GM21825 (cell line): Measurements from ENCODE around the gene SCARF2.
"Not testable (repeated sequence)": the region's sequence is repeated elsewhere in the genome, so short reads cannot be mapped to it uniquely, and the experiment has no call there.

Experiments
- ATAC-seq: cut with Tn5 transposase; IDR thresholded peaks from one replicate; pipeline ENCODE4 v1.9.1; 2021; ENCODE audit warnings: mild to moderate bottlenecking, moderate library complexity; ENCODE audit not compliant: unreplicated experiment

The SCARF2 gene, protein sequence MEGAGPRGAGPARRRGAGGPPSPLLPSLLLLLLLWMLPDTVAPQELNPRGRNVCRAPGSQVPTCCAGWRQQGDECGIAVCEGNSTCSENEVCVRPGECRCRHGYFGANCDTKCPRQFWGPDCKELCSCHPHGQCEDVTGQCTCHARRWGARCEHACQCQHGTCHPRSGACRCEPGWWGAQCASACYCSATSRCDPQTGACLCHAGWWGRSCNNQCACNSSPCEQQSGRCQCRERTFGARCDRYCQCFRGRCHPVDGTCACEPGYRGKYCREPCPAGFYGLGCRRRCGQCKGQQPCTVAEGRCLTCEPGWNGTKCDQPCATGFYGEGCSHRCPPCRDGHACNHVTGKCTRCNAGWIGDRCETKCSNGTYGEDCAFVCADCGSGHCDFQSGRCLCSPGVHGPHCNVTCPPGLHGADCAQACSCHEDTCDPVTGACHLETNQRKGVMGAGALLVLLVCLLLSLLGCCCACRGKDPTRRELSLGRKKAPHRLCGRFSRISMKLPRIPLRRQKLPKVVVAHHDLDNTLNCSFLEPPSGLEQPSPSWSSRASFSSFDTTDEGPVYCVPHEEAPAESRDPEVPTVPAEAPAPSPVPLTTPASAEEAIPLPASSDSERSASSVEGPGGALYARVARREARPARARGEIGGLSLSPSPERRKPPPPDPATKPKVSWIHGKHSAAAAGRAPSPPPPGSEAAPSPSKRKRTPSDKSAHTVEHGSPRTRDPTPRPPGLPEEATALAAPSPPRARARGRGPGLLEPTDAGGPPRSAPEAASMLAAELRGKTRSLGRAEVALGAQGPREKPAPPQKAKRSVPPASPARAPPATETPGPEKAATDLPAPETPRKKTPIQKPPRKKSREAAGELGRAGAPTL

DNA sequence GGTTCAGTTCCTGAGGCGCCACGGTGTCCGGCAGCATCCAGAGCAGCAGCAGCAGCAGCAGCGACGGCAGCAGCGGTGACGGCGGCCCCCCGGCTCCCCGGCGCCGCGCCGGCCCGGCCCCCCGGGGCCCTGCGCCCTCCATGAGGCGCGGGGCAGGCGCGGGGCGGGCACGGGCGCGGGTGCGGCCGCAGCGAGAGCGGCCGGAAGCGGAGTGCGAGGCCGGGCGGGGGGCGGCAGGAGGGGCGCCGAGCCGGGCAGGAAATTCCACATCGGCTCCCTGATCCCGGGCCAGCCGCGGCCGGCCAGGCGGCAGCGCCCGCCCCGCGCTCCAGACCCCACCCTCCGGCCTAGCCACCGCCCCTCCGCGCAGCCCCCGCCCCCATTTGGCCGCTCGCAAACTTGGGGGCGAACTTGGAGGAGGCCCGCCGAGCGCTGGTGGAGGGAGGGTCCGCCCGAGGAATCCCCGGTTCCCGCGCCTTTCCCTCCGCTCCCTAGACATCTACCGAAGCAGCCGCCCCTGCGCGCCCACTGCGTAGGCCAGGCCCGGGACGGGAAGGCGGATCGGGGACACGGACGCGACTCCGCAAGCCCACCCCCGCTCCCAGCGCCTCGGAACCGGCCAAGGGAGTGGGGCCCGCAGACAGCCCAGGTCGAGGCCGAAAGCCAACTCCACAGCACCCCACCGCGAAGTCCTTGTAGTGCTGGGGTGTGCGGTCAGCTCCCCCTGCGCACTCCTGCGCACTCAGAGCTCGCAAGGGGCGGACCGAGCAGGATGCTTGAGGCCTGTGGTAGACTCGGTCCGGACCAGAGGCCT lies at the start of gene SCARF2:
SCARF2 (minus strand) TSS at position 213 of the 814 bp plus-strand sequence; CDS start at position 142, 71 bp downstream.
- no peak for ATAC-seq

DNA sequence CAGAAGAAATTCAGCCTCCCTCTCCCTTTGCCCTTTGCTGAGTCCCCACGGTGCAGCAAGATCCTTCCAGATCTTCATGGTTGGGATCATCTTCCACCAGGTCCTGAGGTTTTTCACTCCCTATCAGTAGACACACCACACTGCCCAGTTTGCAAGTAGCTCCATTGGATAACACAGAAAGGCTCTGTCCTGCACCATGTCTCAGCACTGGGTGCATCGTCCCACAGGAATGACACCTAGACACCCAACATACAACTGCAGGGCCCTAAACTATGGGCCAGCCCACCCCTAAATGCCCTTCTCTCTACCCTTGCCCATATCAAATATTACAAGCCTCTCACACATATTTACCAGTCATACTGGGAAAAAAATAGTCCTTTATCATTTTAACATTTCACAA lies 48.6 kb upstream of the SCARF2 start:
- no peak for ATAC-seq

- no peak for ATAC-seq
These were observed 47.5 kb upstream of the SCARF2 start for GRCh38 chr22:20484948-20485683.

DNA sequence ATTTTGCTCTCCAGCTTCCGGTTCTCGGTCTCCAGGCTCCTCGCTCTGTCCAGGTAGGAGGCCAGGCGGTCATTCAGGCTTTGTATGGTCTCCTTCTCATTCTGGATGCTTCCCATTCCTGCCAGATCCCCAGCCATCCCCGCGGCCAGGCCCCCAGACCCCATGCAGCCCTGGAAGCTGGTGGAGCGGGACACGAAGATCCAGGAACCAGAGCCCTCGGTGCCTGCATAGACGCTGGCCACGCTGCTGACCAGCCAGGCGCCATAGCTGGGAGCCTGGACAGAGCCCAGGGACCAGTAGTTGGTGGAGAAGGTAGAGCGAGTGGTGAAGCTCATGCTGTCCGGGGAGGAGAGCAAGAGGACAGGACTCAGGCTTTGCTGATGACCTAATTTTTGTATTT lies 46.1 kb upstream of the SCARF2 start:
- ATAC-seq = no peak

GRCh38 chr22:20483143-20483506 lies 45.5 kb upstream of the SCARF2 start:
- not testable (repeated sequence) for ATAC-seq

DNA sequence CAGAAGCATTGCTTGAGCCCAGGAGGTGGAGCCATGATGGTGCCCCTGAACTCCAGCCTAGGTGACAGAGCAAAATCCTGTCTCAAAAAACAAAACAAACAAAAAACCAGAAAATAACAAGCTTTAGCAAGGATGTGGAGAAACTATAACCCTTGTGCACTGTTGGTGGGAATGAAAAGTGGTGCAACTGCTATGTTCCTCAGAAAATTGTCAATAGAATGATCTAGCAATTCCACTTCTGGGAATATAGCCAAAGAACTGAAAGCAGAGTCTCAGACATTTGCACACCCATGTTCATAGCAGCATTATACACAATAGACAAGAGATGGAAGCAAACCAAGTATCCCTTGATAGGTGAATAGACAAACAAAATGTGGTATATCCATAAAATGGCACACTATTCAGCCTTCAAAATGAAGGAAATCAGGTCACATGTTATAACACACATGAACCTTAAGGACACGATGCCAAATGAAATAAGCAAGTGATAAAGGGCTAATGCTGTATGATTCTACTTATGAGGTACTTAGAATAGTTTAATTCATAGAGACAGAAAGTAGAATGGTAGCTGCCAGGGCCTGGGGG lies 42.1 kb upstream of the SCARF2 start:
- no peak for ATAC-seq

DNA sequence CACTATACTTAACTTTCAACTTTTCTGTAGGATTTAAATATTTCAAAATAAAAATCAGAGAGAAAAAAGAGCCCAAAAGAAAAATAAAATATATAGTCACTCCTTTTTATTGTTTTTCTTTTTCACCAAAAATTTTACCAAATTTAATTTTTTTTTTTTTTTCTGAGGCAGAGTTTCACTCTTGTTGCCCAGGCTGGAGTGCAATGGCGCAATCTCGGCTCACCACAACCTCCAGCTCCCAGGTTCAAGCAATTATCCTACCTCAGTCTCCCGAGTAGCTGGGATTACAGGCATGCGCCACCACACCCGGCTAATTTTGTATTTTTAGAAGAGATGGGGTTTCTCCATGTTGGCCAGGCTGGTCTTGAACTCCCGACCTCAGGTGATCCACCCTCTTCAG lies 40.4 kb upstream of the SCARF2 start:
- ATAC-seq = not testable (repeated sequence)

GRCh38 chr22:20475569-20475968 lies 37.9 kb upstream of the SCARF2 start:
- not testable (repeated sequence) for ATAC-seq

GRCh38 chr22:20475115-20475436 lies 37.5 kb upstream of the SCARF2 start:
- ATAC-seq = no peak

GRCh38 chr22:20472629-20473442 lies 35.2 kb upstream of the SCARF2 start:
- ATAC-seq = no peak

DNA sequence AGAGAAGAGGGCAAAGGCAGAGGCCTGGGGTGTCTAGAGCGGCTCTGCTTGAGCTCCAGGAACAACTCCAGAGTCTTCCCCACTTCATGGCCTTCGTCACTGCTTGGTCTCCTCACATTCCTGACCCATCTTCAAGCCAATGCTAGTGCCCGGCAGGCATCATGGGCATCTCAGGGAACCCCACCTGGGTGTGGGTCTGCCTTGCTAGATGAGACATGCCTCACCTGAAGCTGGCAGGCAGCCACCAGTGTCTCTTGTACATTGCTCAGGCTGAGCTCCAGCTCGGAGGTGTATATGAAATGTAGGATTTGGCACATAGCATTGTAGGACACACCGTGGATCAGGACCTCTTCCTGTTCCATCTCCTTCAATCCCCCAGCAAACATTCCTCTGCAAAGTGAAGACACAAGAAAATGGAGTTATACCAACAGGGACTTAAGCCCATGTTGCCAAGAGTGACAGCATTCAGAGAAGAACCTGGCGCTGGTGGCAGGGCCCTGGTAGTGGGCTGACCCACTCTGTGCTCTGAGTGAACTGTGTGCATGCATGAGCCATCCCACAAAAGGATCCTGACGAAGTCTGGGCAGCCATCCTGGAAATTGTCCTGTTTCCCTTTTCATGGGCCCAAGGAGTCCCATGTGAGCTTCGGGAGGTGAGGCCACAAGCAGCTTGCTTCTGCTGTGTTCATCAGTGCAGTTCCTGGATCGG lies 33.7 kb upstream of the SCARF2 start:
- no peak for ATAC-seq

- ATAC-seq = not testable (repeated sequence)
These were observed 32.9 kb upstream of the SCARF2 start for GRCh38 chr22:20470525-20470924.

DNA sequence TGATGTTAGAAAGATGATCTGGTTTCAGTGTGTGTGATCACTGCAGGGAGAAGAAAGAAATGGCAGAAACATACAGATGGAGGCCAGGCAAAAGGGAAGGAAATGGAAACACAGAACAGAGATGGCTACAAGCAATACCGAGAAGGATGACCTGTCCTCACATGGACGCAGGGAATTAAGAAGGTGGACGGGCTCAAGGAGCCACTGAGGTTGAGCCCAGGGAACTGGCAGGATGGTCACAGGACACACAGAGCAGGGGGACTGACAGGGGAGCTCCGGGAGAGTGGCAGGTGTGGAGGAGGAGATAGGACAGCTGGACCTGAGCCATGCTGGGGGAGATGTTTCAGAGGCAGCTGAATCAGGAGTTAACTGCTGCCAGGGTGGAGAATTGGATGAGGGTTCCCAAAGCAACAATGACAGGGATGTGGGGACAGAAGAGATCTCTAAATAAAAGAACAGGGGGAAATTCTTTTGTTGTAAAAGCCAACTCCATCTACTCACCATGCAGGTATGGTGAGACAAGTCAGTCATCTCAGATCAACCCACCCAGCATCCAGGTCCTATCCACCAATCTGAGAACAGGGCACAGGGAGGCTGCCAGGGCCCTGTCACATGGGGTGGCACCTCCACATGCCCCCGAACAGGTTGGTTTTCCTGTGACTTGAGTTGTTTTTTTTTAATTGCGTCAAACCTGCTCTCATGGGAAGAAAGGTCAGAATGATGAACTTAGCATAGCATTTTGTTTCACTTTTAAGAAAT lies 31.7 kb upstream of the SCARF2 start:
- ATAC-seq = no peak

DNA sequence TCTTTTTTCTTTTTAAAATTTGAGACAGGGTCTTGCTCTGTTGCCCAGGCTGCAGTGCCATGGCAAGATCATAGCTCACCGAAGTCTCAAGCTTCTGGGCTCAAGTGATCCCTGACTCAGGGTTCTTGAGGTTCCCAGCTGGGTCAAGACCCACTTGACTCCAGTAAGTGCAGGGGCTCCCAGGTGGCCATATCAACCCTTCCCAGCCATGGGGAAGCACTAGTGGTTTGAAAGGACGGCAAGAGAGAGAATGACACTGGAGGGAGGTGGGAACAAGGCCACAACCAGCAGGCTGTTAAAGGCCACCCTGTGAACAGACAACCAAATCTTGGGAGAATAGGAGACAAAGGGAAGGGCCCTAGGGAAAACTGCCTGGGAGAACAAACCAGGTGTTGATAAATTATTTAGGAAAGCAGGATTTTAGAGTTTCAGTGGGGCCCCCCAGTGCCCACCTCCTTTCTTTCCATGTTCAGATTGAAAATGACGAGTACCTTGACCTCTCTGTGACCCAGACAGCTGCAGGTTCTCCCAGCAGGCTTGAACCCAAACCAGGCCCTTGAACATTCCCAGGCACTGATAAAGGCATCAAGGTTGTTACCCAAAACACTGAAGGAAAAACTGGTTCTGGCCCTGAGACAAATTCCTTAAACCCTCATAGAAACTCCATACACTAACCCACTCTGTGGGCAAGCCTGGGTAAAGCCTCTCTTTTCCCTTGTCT lies 29.2 kb upstream of the SCARF2 start:
- ATAC-seq = no peak

GRCh38 chr22:20465759-20466077 lies 28.1 kb upstream of the SCARF2 start:
- ATAC-seq = no peak

DNA sequence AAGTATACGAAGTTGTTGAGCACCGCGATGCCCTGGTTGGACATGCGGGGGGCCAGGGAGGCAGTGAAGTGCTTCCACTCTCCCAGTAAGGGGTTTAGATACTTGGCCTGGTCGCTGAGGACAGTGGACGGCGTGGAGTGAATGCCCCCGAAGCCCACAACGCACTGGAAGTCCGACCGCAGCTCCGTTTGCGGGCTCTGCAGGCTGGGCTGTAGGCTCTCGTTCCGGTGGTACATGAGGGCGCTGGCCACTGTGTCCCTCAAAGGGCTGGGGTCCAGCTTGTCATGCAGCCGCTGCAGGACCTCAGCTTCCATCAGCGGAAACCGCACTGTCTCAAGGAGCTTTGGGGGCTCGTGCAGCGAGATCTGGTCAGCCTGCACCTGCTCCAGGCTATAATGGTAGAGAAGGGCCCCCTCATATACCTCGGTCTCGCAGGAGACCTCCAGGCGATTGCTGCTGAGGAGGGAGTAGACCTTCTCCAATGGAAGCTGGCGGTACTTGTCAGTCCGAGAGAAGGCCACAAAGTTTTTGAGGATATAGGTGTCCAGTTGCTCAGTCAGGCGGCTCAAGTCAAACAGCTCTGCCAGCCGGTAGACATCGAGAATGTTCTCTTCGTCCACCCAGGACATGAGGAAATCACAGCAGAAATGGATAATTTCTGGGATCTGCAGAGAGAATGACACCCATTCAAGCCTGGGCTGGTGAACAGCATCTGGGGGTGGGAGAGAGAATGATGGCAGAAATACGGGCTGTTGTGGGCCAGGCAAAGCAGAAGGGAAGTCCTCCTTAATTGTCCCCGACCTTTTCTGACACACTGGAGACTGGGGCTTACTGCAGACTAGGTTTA lies 27.5 kb upstream of the SCARF2 start:
- no peak for ATAC-seq
